Caki2 (cell line): Measurements from ENCODE around the gene ITGA5. TPM values are rescaled to one million over a fixed set of nuclear protein-coding genes. Genes with fewer than 3 reads are reported as not detected.

ENCODE experiments used
- DNase-seq: peaks from one replicate; pipeline ENCODE4 v3.0.0-alpha.2; 2015; ENCODE audit warnings: low read depth
- in situ Hi-C: cut with HindIII; loops from 2 replicates; pipeline ENCODE4 v1.10.0; 2016; ENCODE audit warnings: low sequenced_read_pairs, low pct_unique_long_range_greater_than_20kb, mixed read lengths
- total RNA-seq: library from RNA; depleted of rRNA; stranded (reverse); fragments of >200 nt; shearing (Covaris generic); gene quantifications from 2 replicates; pipeline ENCODE4 v1.2.3, GENCODE V29; 2014; ENCODE audit warnings: low replicate concordance

Gene ITGA5
- total RNA-seq, 1 experiment from 2014 or later = 44.7 TPM

- in situ Hi-C loops = no loop called here
- no peak for DNase-seq
Measured at GRCh38 chr12:54437243-54437642, 18.2 kb upstream of the ITGA5 start.

GRCh38 chr12:54432815-54433164 is 13.7 kb upstream of the ITGA5 start:
- in situ Hi-C loops = no loop called here
- no peak for DNase-seq

- in situ Hi-C loops = no loop called here
Measured at GRCh38 chr12:54431911-54432814, 13.1 kb upstream of the ITGA5 start.

GRCh38 chr12:54430471-54431069 is 11.5 kb upstream of the ITGA5 start:
- in situ Hi-C loops = no loop called here
- DNase-seq = no peak

More at GRCh38 chr12:54431911-54432814, 13.1 kb upstream of the ITGA5 start:
- peak; percentile 72 for DNase-seq

GRCh38 chr12:54429014-54429471 is 10.0 kb upstream of the ITGA5 start:
- DNase-seq = no peak
- in situ Hi-C loops = no loop called here

- no peak for DNase-seq
- in situ Hi-C loops = no loop called here
Measured at GRCh38 chr12:54428050-54429013, 9.3 kb upstream of the ITGA5 start.

GRCh38 chr12:54427106-54427505 is 8.0 kb upstream of the ITGA5 start:
- in situ Hi-C loops = no loop called here
- DNase-seq = no peak

GRCh38 chr12:54426690-54427089 is 7.6 kb upstream of the ITGA5 start:
- in situ Hi-C loops = no loop called here
- no peak for DNase-seq

- in situ Hi-C loops = no loop called here
- no peak for DNase-seq
Measured at GRCh38 chr12:54425702-54426101, 6.6 kb upstream of the ITGA5 start.

- DNase-seq = no peak
- in situ Hi-C loops = no loop called here
Measured at GRCh38 chr12:54424224-54424623, 5.2 kb upstream of the ITGA5 start.

- in situ Hi-C loops = no loop called here
- DNase-seq = no peak
Measured at GRCh38 chr12:54423816-54424150, 4.7 kb upstream of the ITGA5 start.

- in situ Hi-C loops = no loop called here
- DNase-seq = no peak
Measured at GRCh38 chr12:54421879-54422250, 2.8 kb upstream of the ITGA5 start.

- DNase-seq = no peak
Measured at GRCh38 chr12:54421175-54421878, 2.3 kb upstream of the ITGA5 start.

GRCh38 chr12:54420766-54421144 is 1.7 kb upstream of the ITGA5 start:
- no peak for DNase-seq
- in situ Hi-C loops = no loop called here

More at GRCh38 chr12:54421175-54421878, 2.3 kb upstream of the ITGA5 start:
- in situ Hi-C loops = no loop called here

- DNase-seq = no peak
- in situ Hi-C loops = no loop called here
Measured at GRCh38 chr12:54418441-54419087, 502 bp downstream of the ITGA5 start.

GRCh38 chr12:54417712-54418440 is 1.2 kb downstream of the ITGA5 start:
- in situ Hi-C loops = no loop called here
- DNase-seq = no peak
